H9 (cell line): ENCODE results near the gene BNC1. TPM values are rescaled to one million over a fixed set of nuclear protein-coding genes. Genes with fewer than 3 reads are reported as not detected.

Experiments
- DNase-seq: peaks from one replicate; pipeline ENCODE4 v3.0.0-alpha.2; 2017
- H2AFZ ChIP-seq: one replicate; pipeline ENCODE4 v1.6.1; 2013; ENCODE audit warnings: mild to moderate bottlenecking, low read length, control low read depth, moderate library complexity
- H2AK5ac ChIP-seq: 2 replicates; pipeline ENCODE4 v1.6.1; 2013; ENCODE audit warnings: low read length, control low read depth, mixed read lengths; ENCODE audit not compliant: insufficient read length
- H2BK120ac ChIP-seq: one replicate; pipeline ENCODE4 v1.6.1; 2013; ENCODE audit warnings: low read depth, mild to moderate bottlenecking, low read length, control low read depth, inconsistent platforms; ENCODE audit not compliant: poor library complexity, severe bottlenecking
- H2BK12ac ChIP-seq: 2 replicates; pipeline ENCODE4 v1.6.1; 2013; ENCODE audit warnings: low read length, control low read depth, mixed read lengths, low read depth; ENCODE audit not compliant: insufficient read length
- H2BK15ac ChIP-seq: 2 replicates; pipeline ENCODE4 v1.6.1; 2013; ENCODE audit warnings: low read depth, low read length, control low read depth
- H2BK20ac ChIP-seq: one replicate; pipeline ENCODE4 v1.6.1; 2013; ENCODE audit warnings: low read depth, mild to moderate bottlenecking, low read length, control low read depth, inconsistent platforms; ENCODE audit not compliant: poor library complexity, severe bottlenecking
- H2BK5ac ChIP-seq: 2 replicates; pipeline ENCODE4 v1.6.1; 2013; ENCODE audit warnings: low read length, control low read depth, mixed read lengths; ENCODE audit not compliant: insufficient read length
- H3K14ac ChIP-seq: 2 replicates; pipeline ENCODE4 v1.6.1; 2013; ENCODE audit warnings: low read length, control low read depth; ENCODE audit not compliant: insufficient read depth
- H3K18ac ChIP-seq: 2 replicates; pipeline ENCODE4 v1.6.1; 2013; ENCODE audit warnings: low read depth, mild to moderate bottlenecking, mixed read lengths, low read length, control low read depth; ENCODE audit not compliant: insufficient read length
- H3K23ac ChIP-seq: 2 replicates; pipeline ENCODE4 v1.6.1; 2013; ENCODE audit warnings: low read length, control low read depth, mixed read lengths, low read depth; ENCODE audit not compliant: insufficient read length
- H3K23me2 ChIP-seq: 2 replicates; pipeline ENCODE4 v1.6.1; 2013; ENCODE audit warnings: low read depth, mild to moderate bottlenecking, mixed read lengths, low read length, control low read depth; ENCODE audit not compliant: insufficient read length, poor library complexity, severe bottlenecking
- H3K27ac ChIP-seq: 2 replicates; pipeline ENCODE4 v1.5.1; 2013; ENCODE audit warnings: low read length, control low read depth, mixed read lengths, low read depth; ENCODE audit not compliant: insufficient read length
- H3K27me3 ChIP-seq: 2 replicates; pipeline ENCODE4 v1.6.1; 2013; ENCODE audit warnings: low read length, control low read depth, inconsistent platforms; ENCODE audit not compliant: insufficient read depth
- H3K4ac ChIP-seq: 2 replicates; pipeline ENCODE4 v1.6.1; 2013; ENCODE audit warnings: low read depth, mild to moderate bottlenecking, control low read depth, inconsistent platforms, low read length, moderate library complexity
- H3K4me1 ChIP-seq: 2 replicates; pipeline ENCODE4 v1.6.1; 2013; ENCODE audit warnings: low read length, control low read depth, inconsistent platforms; ENCODE audit not compliant: insufficient read depth
- H3K4me2 ChIP-seq: 2 replicates; pipeline ENCODE4 v1.6.1; 2013; ENCODE audit warnings: low read length, control low read depth, mixed read lengths; ENCODE audit not compliant: insufficient read length, insufficient read depth
- H3K56ac ChIP-seq: 2 replicates; pipeline ENCODE4 v1.6.1; 2013; ENCODE audit warnings: low read depth, mild to moderate bottlenecking, mixed read lengths, low read length, control low read depth; ENCODE audit not compliant: insufficient read length
- H3K79me1 ChIP-seq: 2 replicates; pipeline ENCODE4 v1.6.1; 2013; ENCODE audit warnings: low read depth, mild to moderate bottlenecking, moderate library complexity, low read length, control low read depth, inconsistent platforms; ENCODE audit not compliant: insufficient read depth, poor library complexity, severe bottlenecking
- H3K79me2 ChIP-seq: 2 replicates; pipeline ENCODE4 v1.6.1; 2013; ENCODE audit warnings: low read length, control low read depth, inconsistent platforms; ENCODE audit not compliant: insufficient read depth
- H3K9ac ChIP-seq: 2 replicates; pipeline ENCODE4 v1.6.1; 2013; ENCODE audit warnings: low read length, control low read depth, mixed read lengths; ENCODE audit not compliant: insufficient read length; ENCODE audit errors: extremely low read depth
- H3K9me3 ChIP-seq: one replicate; pipeline ENCODE4 v1.6.1; 2013; ENCODE audit warnings: low read depth, low read length, inconsistent platforms; ENCODE audit not compliant: control insufficient read depth
- H3T11ph ChIP-seq: one replicate; pipeline ENCODE4 v1.6.1; 2013; ENCODE audit warnings: mild to moderate bottlenecking, low read length, control low read depth, inconsistent platforms
- H4K20me1 ChIP-seq: one replicate; pipeline ENCODE4 v1.6.1; 2013; ENCODE audit not compliant: control insufficient read depth, insufficient read length, insufficient read depth
- H4K5ac ChIP-seq: 2 replicates; pipeline ENCODE4 v1.6.1; 2013; ENCODE audit warnings: low read depth, mild to moderate bottlenecking, mixed read lengths, low read length, control low read depth; ENCODE audit not compliant: insufficient read length
- H4K8ac ChIP-seq: replicated peaks from 2 replicates; pipeline ENCODE4 v1.6.1; 2013; ENCODE audit warnings: low read length, control low read depth, mixed read lengths, low read depth; ENCODE audit not compliant: insufficient read length
- H4K91ac ChIP-seq: 2 replicates; pipeline ENCODE4 v1.6.1; 2013; ENCODE audit warnings: low read depth, mild to moderate bottlenecking, moderate library complexity, mixed read lengths, low read length, control low read depth; ENCODE audit not compliant: insufficient read length
- H3K27ac Mint-ChIP-seq, 3 experiments: 2 replicates in 2 of 3; 3 replicates in 1 of 3; pipeline ENCODE4 v1.8.0; 2020 to 2021; ENCODE audit warnings: mixed read lengths in 3 of 3, mild to moderate bottlenecking in 1 of 3, moderate library complexity in 1 of 3
- H3K27me3 Mint-ChIP-seq: 2 replicates; pipeline ENCODE4 v1.8.0; 2021; ENCODE audit warnings: low read depth, mild to moderate bottlenecking, moderate library complexity, mixed read lengths
- H3K36me3 Mint-ChIP-seq, 3 experiments: 2 replicates in 2 of 3; 3 replicates in 1 of 3; pipeline ENCODE4 v1.8.0; 2020 to 2021; ENCODE audit warnings: low read depth in 3 of 3, mixed read lengths in 3 of 3; ENCODE audit not compliant: insufficient read depth in 1 of 3
- H3K4me1 Mint-ChIP-seq, 2 experiments: 2 replicates each; pipeline ENCODE4 v1.8.0; 2020; ENCODE audit warnings: mixed read lengths in 2 of 2
- H3K4me3 Mint-ChIP-seq, 2 experiments: 2 replicates in 1 of 2; 3 replicates in 1 of 2; pipeline ENCODE4 v1.8.0; 2020 to 2021; ENCODE audit warnings: mild to moderate bottlenecking in 2 of 2, mixed read lengths in 2 of 2, moderate library complexity in 1 of 2
- H3K9me3 Mint-ChIP-seq, 2 experiments: 2 replicates in 1 of 2; 3 replicates in 1 of 2; pipeline ENCODE4 v1.8.0; 2020; ENCODE audit warnings: mild to moderate bottlenecking in 2 of 2, mixed read lengths in 2 of 2, moderate library complexity in 1 of 2
- WGBS: extraction: QIAGEN DNeasy Blood & Tissue Kit; methylation state at CpG from one replicate; pipeline ENCODE4 v1.1.7; 2013; ENCODE audit warnings: missing lambda C conversion rate, low lambda C conversion rate, mixed read lengths; ENCODE audit not compliant: insufficient read length; ENCODE audit errors: extremely low coverage; 5-methylcytosine and 5-hydroxymethylcytosine counted together
- total RNA-seq: library from RNA; stranded (reverse); gene quantifications from 2 replicates; pipeline ENCODE4 v1.2.1, GENCODE V29; 2021
- TF ChIP-seq, protein P1 (sequence below): fragments of 200-600 bp; sonication (generic); conservative IDR thresholded peaks from 3 replicates; pipeline ENCODE4 v1.8.0; 2021; ENCODE audit warnings: antibody characterized with exemption, mild to moderate bottlenecking

Gene BNC1
- total RNA-seq, 1 experiment from 2014 or later = not detected

DNA sequence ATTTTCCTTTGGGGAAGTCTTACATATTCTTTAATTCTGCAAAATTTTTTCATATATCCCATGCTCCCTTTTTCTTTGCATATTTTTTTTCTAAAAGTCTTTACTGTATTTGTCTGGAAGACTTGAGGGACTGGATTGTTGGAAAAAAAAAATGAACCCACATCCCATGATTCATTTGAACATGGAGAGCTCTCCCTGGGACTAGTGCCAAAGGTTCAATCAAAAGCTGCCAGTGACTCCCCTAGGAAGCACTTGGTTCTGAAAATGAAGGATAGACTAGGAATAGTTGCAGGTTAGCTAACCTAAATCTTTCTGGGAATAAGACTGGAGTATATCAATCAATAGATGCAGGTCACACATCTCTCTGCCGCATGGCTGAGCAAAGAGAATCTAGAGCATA lies 16.4 kb upstream of the BNC1 start:
- H3K56ac ChIP-seq = no peak overlapping the region
- H3K79me2 ChIP-seq = no peaks in the 10 kb centered on the region
- H4K20me1 ChIP-seq = no peaks in the 10 kb centered on the region
- no peak overlapping the region for H4K5ac ChIP-seq
- no peak overlapping the region for H2BK15ac ChIP-seq
- H3K4me2 ChIP-seq = no peak overlapping the region
- Mint-ChIP-seq H3K4me3 (no peak overlapping the region), H3K9me3 (no peaks in the 10 kb centered on the region), H3K36me3 (no peaks in the 10 kb centered on the region), H3K27me3 (peaks cover 13% of the 10 kb centered on the region), H3K4me1 (peaks cover 10 to 13% of the 10 kb centered on the region in 2 experiments), H3K27ac (no peak overlapping the region)
- no peak overlapping the region for H2AK5ac ChIP-seq
- H2BK5ac ChIP-seq = no peak overlapping the region
- no peak overlapping the region for H2BK20ac ChIP-seq
- no peak for DNase-seq
- H4K8ac ChIP-seq = no peak overlapping the region
- H2BK12ac ChIP-seq = no peak overlapping the region
- peaks cover 3% of the 10 kb centered on the region; the same call in 1 of the 2 replicates for H3K4me1 ChIP-seq
- TF ChIP-seq, protein P1, sequence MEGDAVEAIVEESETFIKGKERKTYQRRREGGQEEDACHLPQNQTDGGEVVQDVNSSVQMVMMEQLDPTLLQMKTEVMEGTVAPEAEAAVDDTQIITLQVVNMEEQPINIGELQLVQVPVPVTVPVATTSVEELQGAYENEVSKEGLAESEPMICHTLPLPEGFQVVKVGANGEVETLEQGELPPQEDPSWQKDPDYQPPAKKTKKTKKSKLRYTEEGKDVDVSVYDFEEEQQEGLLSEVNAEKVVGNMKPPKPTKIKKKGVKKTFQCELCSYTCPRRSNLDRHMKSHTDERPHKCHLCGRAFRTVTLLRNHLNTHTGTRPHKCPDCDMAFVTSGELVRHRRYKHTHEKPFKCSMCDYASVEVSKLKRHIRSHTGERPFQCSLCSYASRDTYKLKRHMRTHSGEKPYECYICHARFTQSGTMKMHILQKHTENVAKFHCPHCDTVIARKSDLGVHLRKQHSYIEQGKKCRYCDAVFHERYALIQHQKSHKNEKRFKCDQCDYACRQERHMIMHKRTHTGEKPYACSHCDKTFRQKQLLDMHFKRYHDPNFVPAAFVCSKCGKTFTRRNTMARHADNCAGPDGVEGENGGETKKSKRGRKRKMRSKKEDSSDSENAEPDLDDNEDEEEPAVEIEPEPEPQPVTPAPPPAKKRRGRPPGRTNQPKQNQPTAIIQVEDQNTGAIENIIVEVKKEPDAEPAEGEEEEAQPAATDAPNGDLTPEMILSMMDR = no peak
- no peak overlapping the region for H3K27ac ChIP-seq
- no peaks in the 10 kb centered on the region for H3K9me3 ChIP-seq
- no peak overlapping the region for H3K23ac ChIP-seq
- H3K23me2 ChIP-seq = no peaks in the 10 kb centered on the region
- no peak overlapping the region for H4K91ac ChIP-seq
- H3T11ph ChIP-seq = no peak overlapping the region
- no peak overlapping the region for H3K9ac ChIP-seq
- H2AFZ ChIP-seq = no peak overlapping the region
- H3K27me3 ChIP-seq = no peaks in the 10 kb centered on the region
- no peak overlapping the region for H3K4ac ChIP-seq
- WGBS = no CpG with 5 or more reads among the region's 1 CpG
- H3K18ac ChIP-seq = no peak overlapping the region
- no peak overlapping the region for H2BK120ac ChIP-seq
- no peak overlapping the region for H3K14ac ChIP-seq
- no peaks in the 10 kb centered on the region for H3K79me1 ChIP-seq
